ENCODE measurements around the gene MUC5B. TPM values are rescaled to one million over a fixed set of nuclear protein-coding genes. Genes with fewer than 3 reads are reported as not detected.
"Not testable (repeated sequence)": the region's sequence is repeated elsewhere in the genome, so short reads cannot be mapped to it uniquely, and the experiment has no call there.

The MUC5B gene
- total RNA-seq, 1 experiment from 2014 or later: 1.6 TPM

- TF ChIP-seq E2F5 (CRISPR knock-in tag; IDR thresholded peaks at IDR 0.05) (no peak), TCF7 (CRISPR knock-in tag; IDR thresholded peaks at IDR 0.05; ENCODE audit: low read depth) (no peak), EMX1 (CRISPR knock-in tag; IDR thresholded peaks at IDR 0.05) (no peak)
- TF ChIP-seq, protein P1, sequence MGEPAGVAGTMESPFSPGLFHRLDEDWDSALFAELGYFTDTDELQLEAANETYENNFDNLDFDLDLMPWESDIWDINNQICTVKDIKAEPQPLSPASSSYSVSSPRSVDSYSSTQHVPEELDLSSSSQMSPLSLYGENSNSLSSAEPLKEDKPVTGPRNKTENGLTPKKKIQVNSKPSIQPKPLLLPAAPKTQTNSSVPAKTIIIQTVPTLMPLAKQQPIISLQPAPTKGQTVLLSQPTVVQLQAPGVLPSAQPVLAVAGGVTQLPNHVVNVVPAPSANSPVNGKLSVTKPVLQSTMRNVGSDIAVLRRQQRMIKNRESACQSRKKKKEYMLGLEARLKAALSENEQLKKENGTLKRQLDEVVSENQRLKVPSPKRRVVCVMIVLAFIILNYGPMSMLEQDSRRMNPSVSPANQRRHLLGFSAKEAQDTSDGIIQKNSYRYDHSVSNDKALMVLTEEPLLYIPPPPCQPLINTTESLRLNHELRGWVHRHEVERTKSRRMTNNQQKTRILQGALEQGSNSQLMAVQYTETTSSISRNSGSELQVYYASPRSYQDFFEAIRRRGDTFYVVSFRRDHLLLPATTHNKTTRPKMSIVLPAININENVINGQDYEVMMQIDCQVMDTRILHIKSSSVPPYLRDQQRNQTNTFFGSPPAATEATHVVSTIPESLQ (CRISPR knock-in tag; IDR thresholded peaks at IDR 0.05): no peak
- TF ChIP-seq, protein P2, sequence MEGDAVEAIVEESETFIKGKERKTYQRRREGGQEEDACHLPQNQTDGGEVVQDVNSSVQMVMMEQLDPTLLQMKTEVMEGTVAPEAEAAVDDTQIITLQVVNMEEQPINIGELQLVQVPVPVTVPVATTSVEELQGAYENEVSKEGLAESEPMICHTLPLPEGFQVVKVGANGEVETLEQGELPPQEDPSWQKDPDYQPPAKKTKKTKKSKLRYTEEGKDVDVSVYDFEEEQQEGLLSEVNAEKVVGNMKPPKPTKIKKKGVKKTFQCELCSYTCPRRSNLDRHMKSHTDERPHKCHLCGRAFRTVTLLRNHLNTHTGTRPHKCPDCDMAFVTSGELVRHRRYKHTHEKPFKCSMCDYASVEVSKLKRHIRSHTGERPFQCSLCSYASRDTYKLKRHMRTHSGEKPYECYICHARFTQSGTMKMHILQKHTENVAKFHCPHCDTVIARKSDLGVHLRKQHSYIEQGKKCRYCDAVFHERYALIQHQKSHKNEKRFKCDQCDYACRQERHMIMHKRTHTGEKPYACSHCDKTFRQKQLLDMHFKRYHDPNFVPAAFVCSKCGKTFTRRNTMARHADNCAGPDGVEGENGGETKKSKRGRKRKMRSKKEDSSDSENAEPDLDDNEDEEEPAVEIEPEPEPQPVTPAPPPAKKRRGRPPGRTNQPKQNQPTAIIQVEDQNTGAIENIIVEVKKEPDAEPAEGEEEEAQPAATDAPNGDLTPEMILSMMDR (IDR thresholded peaks at IDR 0.05): no peak
These were observed 40.9 kb upstream of the MUC5B start (continued) for GRCh38 chr11:1181853-1182535.

DNA sequence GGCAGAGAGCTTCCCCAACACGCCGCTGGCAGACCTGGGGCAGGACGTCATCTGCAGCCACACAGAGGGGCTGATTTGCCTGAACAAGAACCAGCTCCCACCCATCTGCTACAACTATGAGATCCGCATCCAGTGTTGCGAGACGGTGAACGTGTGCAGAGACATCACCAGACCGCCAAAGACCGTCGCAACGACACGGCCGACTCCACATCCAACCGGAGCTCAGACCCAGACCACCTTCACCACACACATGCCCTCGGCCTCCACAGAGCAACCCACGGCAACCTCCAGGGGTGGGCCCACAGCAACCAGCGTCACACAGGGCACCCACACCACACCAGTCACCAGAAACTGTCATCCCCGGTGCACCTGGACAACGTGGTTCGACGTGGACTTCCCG is 38.7 kb upstream of the MUC5B start:
- ATAC-seq; CTCF ChIA-PET; POLR2A ChIA-PET; H3K27ac Mint-ChIP-seq; H3K9me3 Mint-ChIP-seq; H3K36me3 Mint-ChIP-seq; H3K4me3 Mint-ChIP-seq; DNase-seq (ENCODE audit: low spot score); H3K4me1 Mint-ChIP-seq; H3K27me3 Mint-ChIP-seq (ENCODE audit: low read depth): not testable (repeated sequence)

GRCh38 chr11:1188451-1189130 is 34.3 kb upstream of the MUC5B start:
- H3K4me1 Mint-ChIP-seq; H3K4me3 Mint-ChIP-seq; H3K27me3 Mint-ChIP-seq (ENCODE audit: low read depth); ATAC-seq; H3K9me3 Mint-ChIP-seq; CTCF ChIA-PET; POLR2A ChIA-PET; H3K36me3 Mint-ChIP-seq; H3K27ac Mint-ChIP-seq: not testable (repeated sequence)
- DNase-seq (ENCODE audit: low spot score): peak; percentile 1

DNA sequence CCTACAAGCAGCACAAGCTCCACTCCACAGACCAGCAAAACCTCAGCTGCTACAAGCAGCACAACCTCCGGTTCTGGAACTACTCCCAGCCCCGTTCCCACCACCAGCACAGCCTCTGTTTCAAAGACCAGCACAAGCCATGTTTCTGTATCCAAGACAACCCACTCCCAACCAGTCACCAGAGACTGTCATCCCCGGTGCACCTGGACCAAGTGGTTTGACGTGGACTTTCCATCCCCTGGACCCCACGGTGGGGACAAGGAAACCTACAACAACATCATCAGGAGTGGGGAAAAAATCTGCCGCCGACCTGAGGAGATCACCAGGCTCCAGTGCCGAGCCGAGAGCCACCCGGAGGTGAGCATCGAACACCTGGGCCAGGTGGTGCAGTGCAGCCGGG is 33.0 kb upstream of the MUC5B start:
- POLR2A ChIA-PET; DNase-seq (ENCODE audit: low spot score); CTCF ChIA-PET; H3K27me3 Mint-ChIP-seq (ENCODE audit: low read depth); H3K36me3 Mint-ChIP-seq; H3K4me1 Mint-ChIP-seq; H3K27ac Mint-ChIP-seq; ATAC-seq; H3K4me3 Mint-ChIP-seq; H3K9me3 Mint-ChIP-seq: not testable (repeated sequence)

DNA sequence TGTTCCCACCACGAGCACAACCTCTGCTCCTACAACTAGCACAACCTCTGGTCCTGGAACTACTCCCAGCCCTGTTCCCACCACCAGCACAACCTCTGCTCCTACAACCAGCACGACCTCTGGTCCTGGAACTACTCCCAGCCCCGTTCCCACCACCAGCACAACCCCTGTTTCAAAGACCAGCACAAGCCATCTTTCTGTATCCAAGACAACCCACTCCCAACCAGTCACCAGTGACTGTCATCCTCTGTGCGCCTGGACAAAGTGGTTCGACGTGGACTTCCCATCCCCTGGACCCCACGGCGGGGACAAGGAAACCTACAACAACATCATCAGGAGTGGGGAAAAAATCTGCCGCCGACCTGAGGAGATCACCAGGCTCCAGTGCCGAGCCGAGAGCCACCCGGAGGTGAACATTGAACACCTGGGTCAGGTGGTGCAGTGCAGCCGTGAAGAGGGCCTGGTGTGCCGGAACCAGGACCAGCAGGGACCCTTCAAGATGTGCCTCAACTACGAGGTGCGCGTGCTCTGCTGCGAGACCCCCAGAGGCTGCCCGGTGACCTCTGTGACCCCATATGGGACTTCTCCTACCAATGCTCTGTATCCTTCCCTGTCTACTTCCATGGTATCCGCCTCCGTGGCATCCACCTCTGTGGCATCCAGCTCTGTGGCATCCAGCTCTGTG is 30.9 kb upstream of the MUC5B start:
- H3K9me3 Mint-ChIP-seq; H3K4me3 Mint-ChIP-seq; ATAC-seq; H3K27me3 Mint-ChIP-seq (ENCODE audit: low read depth); CTCF ChIA-PET; POLR2A ChIA-PET; H3K36me3 Mint-ChIP-seq; H3K4me1 Mint-ChIP-seq; DNase-seq (ENCODE audit: low spot score); H3K27ac Mint-ChIP-seq: not testable (repeated sequence)

GRCh38 chr11:1192741-1193325 is 30.0 kb upstream of the MUC5B start:
- H3K36me3 Mint-ChIP-seq: no peaks in the 10 kb centered on the region
- no peak for TF ChIP-seq ZBTB21 (CRISPR knock-in tag; IDR thresholded peaks at IDR 0.05; ENCODE audit: borderline replicate concordance)
- TF ChIP-seq, protein P3, sequence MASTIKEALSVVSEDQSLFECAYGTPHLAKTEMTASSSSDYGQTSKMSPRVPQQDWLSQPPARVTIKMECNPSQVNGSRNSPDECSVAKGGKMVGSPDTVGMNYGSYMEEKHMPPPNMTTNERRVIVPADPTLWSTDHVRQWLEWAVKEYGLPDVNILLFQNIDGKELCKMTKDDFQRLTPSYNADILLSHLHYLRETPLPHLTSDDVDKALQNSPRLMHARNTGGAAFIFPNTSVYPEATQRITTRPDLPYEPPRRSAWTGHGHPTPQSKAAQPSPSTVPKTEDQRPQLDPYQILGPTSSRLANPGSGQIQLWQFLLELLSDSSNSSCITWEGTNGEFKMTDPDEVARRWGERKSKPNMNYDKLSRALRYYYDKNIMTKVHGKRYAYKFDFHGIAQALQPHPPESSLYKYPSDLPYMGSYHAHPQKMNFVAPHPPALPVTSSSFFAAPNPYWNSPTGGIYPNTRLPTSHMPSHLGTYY (CRISPR knock-in tag; IDR thresholded peaks at IDR 0.05): no peak
- TF ChIP-seq CREB1 (CRISPR knock-in tag; IDR thresholded peaks at IDR 0.05): no peak
- TF ChIP-seq, protein P4, sequence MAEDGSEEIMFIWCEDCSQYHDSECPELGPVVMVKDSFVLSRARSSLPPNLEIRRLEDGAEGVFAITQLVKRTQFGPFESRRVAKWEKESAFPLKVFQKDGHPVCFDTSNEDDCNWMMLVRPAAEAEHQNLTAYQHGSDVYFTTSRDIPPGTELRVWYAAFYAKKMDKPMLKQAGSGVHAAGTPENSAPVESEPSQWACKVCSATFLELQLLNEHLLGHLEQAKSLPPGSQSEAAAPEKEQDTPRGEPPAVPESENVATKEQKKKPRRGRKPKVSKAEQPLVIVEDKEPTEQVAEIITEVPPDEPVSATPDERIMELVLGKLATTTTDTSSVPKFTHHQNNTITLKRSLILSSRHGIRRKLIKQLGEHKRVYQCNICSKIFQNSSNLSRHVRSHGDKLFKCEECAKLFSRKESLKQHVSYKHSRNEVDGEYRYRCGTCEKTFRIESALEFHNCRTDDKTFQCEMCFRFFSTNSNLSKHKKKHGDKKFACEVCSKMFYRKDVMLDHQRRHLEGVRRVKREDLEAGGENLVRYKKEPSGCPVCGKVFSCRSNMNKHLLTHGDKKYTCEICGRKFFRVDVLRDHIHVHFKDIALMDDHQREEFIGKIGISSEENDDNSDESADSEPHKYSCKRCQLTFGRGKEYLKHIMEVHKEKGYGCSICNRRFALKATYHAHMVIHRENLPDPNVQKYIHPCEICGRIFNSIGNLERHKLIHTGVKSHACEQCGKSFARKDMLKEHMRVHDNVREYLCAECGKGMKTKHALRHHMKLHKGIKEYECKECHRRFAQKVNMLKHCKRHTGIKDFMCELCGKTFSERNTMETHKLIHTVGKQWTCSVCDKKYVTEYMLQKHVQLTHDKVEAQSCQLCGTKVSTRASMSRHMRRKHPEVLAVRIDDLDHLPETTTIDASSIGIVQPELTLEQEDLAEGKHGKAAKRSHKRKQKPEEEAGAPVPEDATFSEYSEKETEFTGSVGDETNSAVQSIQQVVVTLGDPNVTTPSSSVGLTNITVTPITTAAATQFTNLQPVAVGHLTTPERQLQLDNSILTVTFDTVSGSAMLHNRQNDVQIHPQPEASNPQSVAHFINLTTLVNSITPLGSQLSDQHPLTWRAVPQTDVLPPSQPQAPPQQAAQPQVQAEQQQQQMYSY (CRISPR knock-in tag; IDR thresholded peaks at IDR 0.05): no peak
- TF ChIP-seq ZNF317 (CRISPR knock-in tag; IDR thresholded peaks at IDR 0.05; ENCODE audit: borderline replicate concordance, low read depth): no peak
- TF ChIP-seq PRRX2 (CRISPR knock-in tag; IDR thresholded peaks at IDR 0.05): no peak
- no peak for TF ChIP-seq JUN (CRISPR knock-in tag; IDR thresholded peaks at IDR 0.05)

More at GRCh38 chr11:1192741-1193325, 30.0 kb upstream of the MUC5B start:
- ChIA-PET CTCF (no interaction called here), POLR2A (no interaction called here)
- peaks cover 5% of the 10 kb centered on the region for H3K9me3 Mint-ChIP-seq
- no peaks in the 10 kb centered on the region for H3K4me1 Mint-ChIP-seq
- no peak overlapping the region for H3K4me3 Mint-ChIP-seq
- peaks cover 4% of the 10 kb centered on the region for H3K27me3 Mint-ChIP-seq (ENCODE audit: low read depth)
- peak; percentile 9 for DNase-seq (ENCODE audit: low spot score)
- no peak for ATAC-seq
- no peak overlapping the region for H3K27ac Mint-ChIP-seq

All from WTC11 (cell line).